Caco-2 (cell line): Measurements from ENCODE around the gene TRAPPC13. TPM values are rescaled to one million over a fixed set of nuclear protein-coding genes. Genes with fewer than 3 reads are reported as not detected.

ENCODE experiments used
- BruUV-seq: library from RNA; stranded (reverse); fragments of 400-500 nt; replicated peaks from 2 replicates; lab custom pipeline; 2021; lab: Mats Ljungman, UMichigan
- CTCF ChIA-PET: fragments of 300-600 bp; sonication (Branson Sonifier 250); formaldehyde crosslinking; loops from one replicate; lab custom pipeline; 2022; ENCODE audit warnings: antibody characterized with exemption; lab: Charles Lee
- POLR2A ChIA-PET: fragments of 300-600 bp; sonication (Branson Sonifier 250); formaldehyde crosslinking; loops from one replicate; lab custom pipeline; 2022; ENCODE audit warnings: antibody characterized with exemption; lab: Charles Lee
- DNase-seq, 2 experiments: peaks; one replicate each; pipeline versions ENCODE4 v3.0.0 to v3.0.0-alpha.2; 2020 to 2022
- H3K27me3 ChIP-seq: replicated peaks from 2 replicates; pipeline ENCODE4 v1.6.0; 2011; ENCODE audit warnings: low read length; ENCODE audit not compliant: control insufficient read depth, insufficient read depth
- H3K36me3 ChIP-seq: 2 replicates; pipeline ENCODE4 v1.5.1; 2011; ENCODE audit warnings: low read length; ENCODE audit not compliant: control insufficient read depth, insufficient read depth
- H3K4me1 ChIP-seq: fragments of 250-450 bp; sonication (Bioruptor Pico); 2 replicates; pipeline ENCODE4 v1.5.1; 2020; ENCODE audit warnings: mild to moderate bottlenecking
- H3K4me3 ChIP-seq: 2 replicates; pipeline ENCODE4 v1.5.1; 2011; ENCODE audit warnings: low read depth, mild to moderate bottlenecking, control low read depth, low read length
- H3K9me3 ChIP-seq: fragments of 250-450 bp; sonication (Bioruptor Pico); 2 replicates; pipeline ENCODE4 v1.5.1; 2020; ENCODE audit warnings: mild to moderate bottlenecking, moderate library complexity
- H3K27ac Mint-ChIP-seq: one replicate; pipeline ENCODE4 v1.8.0; 2022; ENCODE audit warnings: mixed read lengths; ENCODE audit not compliant: unreplicated experiment
- H3K27me3 Mint-ChIP-seq: one replicate; pipeline ENCODE4 v1.8.0; 2022; ENCODE audit warnings: mixed read lengths; ENCODE audit not compliant: insufficient read depth, unreplicated experiment
- H3K36me3 Mint-ChIP-seq: one replicate; pipeline ENCODE4 v1.8.0; 2022; ENCODE audit warnings: mild to moderate bottlenecking, mixed read lengths; ENCODE audit not compliant: insufficient read depth, unreplicated experiment
- H3K4me1 Mint-ChIP-seq: one replicate; pipeline ENCODE4 v1.8.0; 2022; ENCODE audit warnings: low read depth, mixed read lengths; ENCODE audit not compliant: unreplicated experiment
- H3K4me3 Mint-ChIP-seq: one replicate; pipeline ENCODE4 v1.8.0; 2022; ENCODE audit warnings: mild to moderate bottlenecking, moderate library complexity, mixed read lengths; ENCODE audit not compliant: unreplicated experiment
- H3K9me3 Mint-ChIP-seq: one replicate; pipeline ENCODE4 v1.8.0; 2022; ENCODE audit warnings: mixed read lengths; ENCODE audit not compliant: unreplicated experiment
- intact Hi-C: fragments of 100-400 bp; cut with micrococcal nuclease; formaldehyde crosslinking; loops from one replicate; pipeline ENCODE4 v1.10.0; 2022; ENCODE audit not compliant: unreplicated experiment
- total RNA-seq: library from RNA; stranded (reverse); gene quantifications from 2 replicates; pipeline ENCODE4 v1.2.3, GENCODE V29; 2022
- TF ChIP-seq, protein P1 (sequence below), 2 experiments: fragments of 200-600 bp in 1 of 2; IDR thresholded peaks; 1 replicate in 1 of 2; 2 replicates in 1 of 2; pipeline versions ENCODE4 v1.5.1 to v1.8.0; 2011 to 2022; ENCODE audit warnings: antibody characterized with exemption in 1 of 2, control low read depth in 1 of 2, inconsistent platforms in 1 of 2, low read depth in 1 of 2, low read length in 1 of 2, mild to moderate bottlenecking in 1 of 2, moderate library complexity in 1 of 2; ENCODE audit not compliant: insufficient read depth in 1 of 2, severe bottlenecking in 1 of 2, unreplicated experiment in 1 of 2

The TRAPPC13 gene
- total RNA-seq, 1 experiment from 2014 or later = 19.6 TPM

GRCh38 chr5:65630981-65631380 is 6.2 kb downstream of the TRAPPC13 start:
- H3K4me1 Mint-ChIP-seq = peaks cover 2% of the 10 kb centered on the region
- TF ChIP-seq, protein P1, sequence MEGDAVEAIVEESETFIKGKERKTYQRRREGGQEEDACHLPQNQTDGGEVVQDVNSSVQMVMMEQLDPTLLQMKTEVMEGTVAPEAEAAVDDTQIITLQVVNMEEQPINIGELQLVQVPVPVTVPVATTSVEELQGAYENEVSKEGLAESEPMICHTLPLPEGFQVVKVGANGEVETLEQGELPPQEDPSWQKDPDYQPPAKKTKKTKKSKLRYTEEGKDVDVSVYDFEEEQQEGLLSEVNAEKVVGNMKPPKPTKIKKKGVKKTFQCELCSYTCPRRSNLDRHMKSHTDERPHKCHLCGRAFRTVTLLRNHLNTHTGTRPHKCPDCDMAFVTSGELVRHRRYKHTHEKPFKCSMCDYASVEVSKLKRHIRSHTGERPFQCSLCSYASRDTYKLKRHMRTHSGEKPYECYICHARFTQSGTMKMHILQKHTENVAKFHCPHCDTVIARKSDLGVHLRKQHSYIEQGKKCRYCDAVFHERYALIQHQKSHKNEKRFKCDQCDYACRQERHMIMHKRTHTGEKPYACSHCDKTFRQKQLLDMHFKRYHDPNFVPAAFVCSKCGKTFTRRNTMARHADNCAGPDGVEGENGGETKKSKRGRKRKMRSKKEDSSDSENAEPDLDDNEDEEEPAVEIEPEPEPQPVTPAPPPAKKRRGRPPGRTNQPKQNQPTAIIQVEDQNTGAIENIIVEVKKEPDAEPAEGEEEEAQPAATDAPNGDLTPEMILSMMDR (IDR thresholded peaks at IDR 0.05; ENCODE audit: insufficient read depth in 1 of 2, low read depth in 1 of 2, low read length in 1 of 2, severe bottlenecking in 1 of 2, unreplicated experiment in 1 of 2) = no peak
- no peaks in the 10 kb centered on the region for H3K27me3 Mint-ChIP-seq
- H3K36me3 ChIP-seq = no peaks in the 10 kb centered on the region
- peaks cover 6% of the 10 kb centered on the region for H3K36me3 Mint-ChIP-seq
- CTCF ChIA-PET = no interaction called here
- H3K4me3 ChIP-seq = no peak overlapping the region
- no peaks in the 10 kb centered on the region for H3K9me3 Mint-ChIP-seq
- intact Hi-C loops = no loop called here
- DNase-seq = no peak
- no TSS peak for BruUV-seq
- no peak overlapping the region for H3K4me3 Mint-ChIP-seq
- POLR2A ChIA-PET = interaction anchor here (0.6 to 1.0 kb wide), 2 partner anchors 91 to 99 kb away, joined by 3 read pairs; partner anchors contain the start of genes NLN and SGTB
- H3K27me3 ChIP-seq = no peaks in the 10 kb centered on the region
- H3K9me3 ChIP-seq = no peaks in the 10 kb centered on the region
- H3K27ac Mint-ChIP-seq = no peak overlapping the region
- peaks cover 7% of the 10 kb centered on the region for H3K4me1 ChIP-seq

DNA sequence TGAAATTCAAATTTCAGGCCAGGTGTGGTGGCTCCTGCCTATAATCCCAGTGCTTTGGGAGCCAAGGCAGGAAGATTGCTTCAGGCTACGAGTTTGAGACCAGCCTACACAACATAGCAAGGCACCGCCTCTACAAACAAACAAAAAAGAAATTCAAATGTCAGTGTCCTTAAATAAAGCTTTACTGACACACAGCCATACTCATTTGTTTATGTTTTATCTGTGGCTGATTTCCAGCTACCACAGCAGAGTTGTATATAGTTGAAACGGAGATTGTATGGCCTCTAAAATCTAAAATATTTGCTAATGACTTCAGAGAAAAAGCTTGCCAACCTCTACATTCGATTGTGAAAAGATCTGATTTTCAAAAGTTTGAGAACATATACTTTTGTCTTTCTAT is 15.4 kb downstream of the TRAPPC13 start:
- TF ChIP-seq, protein P1 (IDR thresholded peaks at IDR 0.05; ENCODE audit: insufficient read depth in 1 of 2, low read depth in 1 of 2, low read length in 1 of 2, severe bottlenecking in 1 of 2, unreplicated experiment in 1 of 2) = no peak
- H3K4me1 Mint-ChIP-seq = no peaks in the 10 kb centered on the region
- DNase-seq = no peak
- no peaks in the 10 kb centered on the region for H3K4me1 ChIP-seq
- no peaks in the 10 kb centered on the region for H3K27me3 ChIP-seq
- no TSS peak for BruUV-seq
- H3K9me3 ChIP-seq = no peaks in the 10 kb centered on the region
- no peaks in the 10 kb centered on the region for H3K9me3 Mint-ChIP-seq
- intact Hi-C loops = no loop called here
- ChIA-PET CTCF (interaction anchor here (0.5 kb wide), 1 partner anchor 9 kb away, joined by 4 read pairs; no protein-coding TSS in a partner anchor), POLR2A (no interaction called here)
- H3K4me3 ChIP-seq = no peak overlapping the region
- H3K36me3 Mint-ChIP-seq = peaks cover 17% of the 10 kb centered on the region
- no peaks in the 10 kb centered on the region for H3K27me3 Mint-ChIP-seq
- peaks cover 2% of the 10 kb centered on the region; the same call in 1 of the 2 replicates for H3K36me3 ChIP-seq
- H3K4me3 Mint-ChIP-seq = no peak overlapping the region
- no peak overlapping the region for H3K27ac Mint-ChIP-seq

- Mint-ChIP-seq H3K4me3 (no peak overlapping the region), H3K36me3 (peaks cover 12% of the 10 kb centered on the region), H3K9me3 (no peaks in the 10 kb centered on the region), H3K4me1 (peaks cover 17% of the 10 kb centered on the region), H3K27ac (no peak overlapping the region), H3K27me3 (no peaks in the 10 kb centered on the region)
- TF ChIP-seq, protein P1 (IDR thresholded peaks at IDR 0.05; ENCODE audit: insufficient read depth in 1 of 2, low read depth in 1 of 2, low read length in 1 of 2, severe bottlenecking in 1 of 2, unreplicated experiment in 1 of 2) = no peak
- Histone ChIP-seq H3K4me1 (peaks cover 18% of the 10 kb centered on the region), H3K9me3 (no peaks in the 10 kb centered on the region), H3K36me3 (no peaks in the 10 kb centered on the region), H3K4me3 (no peak overlapping the region), H3K27me3 (no peaks in the 10 kb centered on the region)
- DNase-seq = no peak
- ChIA-PET POLR2A (no interaction called here), CTCF (no interaction called here)
- no TSS peak for BruUV-seq
- intact Hi-C loops = no loop called here
Measured at GRCh38 chr5:65646938-65647337, 22.1 kb downstream of the TRAPPC13 start.
